ENCODE data around the gene BPIFA3.

- TF ChIP-seq, protein P1, sequence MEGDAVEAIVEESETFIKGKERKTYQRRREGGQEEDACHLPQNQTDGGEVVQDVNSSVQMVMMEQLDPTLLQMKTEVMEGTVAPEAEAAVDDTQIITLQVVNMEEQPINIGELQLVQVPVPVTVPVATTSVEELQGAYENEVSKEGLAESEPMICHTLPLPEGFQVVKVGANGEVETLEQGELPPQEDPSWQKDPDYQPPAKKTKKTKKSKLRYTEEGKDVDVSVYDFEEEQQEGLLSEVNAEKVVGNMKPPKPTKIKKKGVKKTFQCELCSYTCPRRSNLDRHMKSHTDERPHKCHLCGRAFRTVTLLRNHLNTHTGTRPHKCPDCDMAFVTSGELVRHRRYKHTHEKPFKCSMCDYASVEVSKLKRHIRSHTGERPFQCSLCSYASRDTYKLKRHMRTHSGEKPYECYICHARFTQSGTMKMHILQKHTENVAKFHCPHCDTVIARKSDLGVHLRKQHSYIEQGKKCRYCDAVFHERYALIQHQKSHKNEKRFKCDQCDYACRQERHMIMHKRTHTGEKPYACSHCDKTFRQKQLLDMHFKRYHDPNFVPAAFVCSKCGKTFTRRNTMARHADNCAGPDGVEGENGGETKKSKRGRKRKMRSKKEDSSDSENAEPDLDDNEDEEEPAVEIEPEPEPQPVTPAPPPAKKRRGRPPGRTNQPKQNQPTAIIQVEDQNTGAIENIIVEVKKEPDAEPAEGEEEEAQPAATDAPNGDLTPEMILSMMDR (IDR thresholded peaks at IDR 0.05) = no peak
- no peak for TF ChIP-seq POLR2A (IDR thresholded peaks at IDR 0.05)
Observed at GRCh38 chr20:33250666-33251065, 33.5 kb downstream of the BPIFA3 start.
